Sigmoid colon (tissue), 7 donors: ENCODE data around the gene MAN2A2. TPM values are rescaled to one million over a fixed set of nuclear protein-coding genes. Genes with fewer than 3 reads are reported as not detected.
"Not testable (repeated sequence)": the region's sequence is repeated elsewhere in the genome, so short reads cannot be mapped to it uniquely, and the experiment has no call there.

ENCODE experiments used
- DNase-seq: peaks from one replicate; pipeline ENCODE4 v3.0.0-alpha.2; 2019
- H3K27ac ChIP-seq, 4 donors: fragments of 200-600 bp; sonication (generic); one replicate each; pipeline ENCODE4 v1.5.1; 2016 to 2019; ENCODE audit warnings: mild to moderate bottlenecking in 1 of 4
- H3K27me3 ChIP-seq, 3 donors: fragments of 200-600 bp; sonication (generic); one replicate each; pipeline ENCODE4 v1.5.1; 2019; ENCODE audit warnings: mild to moderate bottlenecking in 1 of 3
- H3K36me3 ChIP-seq, 4 donors: fragments of 200-600 bp; sonication (generic); one replicate each; pipeline ENCODE4 v1.5.1; 2016 to 2019
- H3K4me1 ChIP-seq, 4 donors: fragments of 200-600 bp; sonication (generic); one replicate each; pipeline ENCODE4 v1.5.1; 2017 to 2019
- H3K4me3 ChIP-seq, 4 donors: fragments of 200-600 bp; sonication (generic); one replicate each; pipeline ENCODE4 v1.5.1; 2017 to 2019; ENCODE audit warnings: mild to moderate bottlenecking in 2 of 4, moderate library complexity in 1 of 4
- H3K9me3 ChIP-seq, 4 donors: fragments of 200-600 bp in 3 of 4; sonication (generic) in 3 of 4; one replicate each; pipeline versions ENCODE4 v1.5.1 to v1.6.1; 2013 to 2019
- CTCF ChIP-seq, 4 experiments: fragments of 450-650 bp in 3 of 4; fragments of 200-600 bp in 1 of 4; IDR thresholded peaks; one replicate each; pipeline ENCODE4 v1.5.1; 2016 to 2019; ENCODE audit warnings: antibody characterized with exemption in 4 of 4, mild to moderate bottlenecking in 3 of 4, moderate library complexity in 2 of 4
- EP300 ChIP-seq, 4 donors: sonication (generic); formaldehyde crosslinking; IDR thresholded peaks; one replicate each; pipeline ENCODE4 v1.6.1; 2017; ENCODE audit warnings: antibody characterized with exemption in 4 of 4
- POLR2A ChIP-seq, 2 donors: fragments of 450-650 bp; IDR thresholded peaks; one replicate each; pipeline ENCODE4 v1.6.1; 2016; ENCODE audit warnings: antibody characterized with exemption in 2 of 2, mild to moderate bottlenecking in 2 of 2, moderate library complexity in 2 of 2
- POLR2AphosphoS5 ChIP-seq, 4 donors: sonication (generic); formaldehyde crosslinking; IDR thresholded peaks; one replicate each; pipeline ENCODE4 v1.6.1; 2017; ENCODE audit warnings: antibody characterized with exemption in 4 of 4
- WGBS, 2 donors: extraction: QIAGEN DNeasy Blood & Tissue Kit; methylation state at CpG; one replicate each; pipeline ENCODE4 v1.1.7; 2013; 5-methylcytosine and 5-hydroxymethylcytosine counted together
- intact Hi-C: fragments of 100-400 bp; cut with DNase I; formaldehyde crosslinking; loops from one replicate; pipeline ENCODE4 v1.15.1; 2023
- polyA plus RNA-seq, 3 donors: library from polyadenylated mRNA; stranded (reverse); fragments of 200-250 nt; gene quantifications; one replicate each; pipeline ENCODE4 v1.2.3, GENCODE V29; 2013
- total RNA-seq, 4 donors: library from RNA; depleted of rRNA; stranded (reverse); fragments of >200 nt; gene quantifications; one replicate each; pipeline ENCODE4 v1.1.0, GENCODE V29; 2016
- donor health status: healthy with polysubstance abuse.
- donor health status: Bipolar disorder and iron deficiency.
- donor health status: healthy.

MAN2A2 gene
- total and polyA plus RNA-seq, 7 donors, result 3.7 to 57.6 (median 31.0) TPM

GRCh38 chr15:90892023-90892422 lies 11.1 kb upstream of the MAN2A2 start:
- DNase-seq, result no peak
- no peak overlapping the region for H3K27ac ChIP-seq
- peaks cover 45 to 80% (median 56%) of the 10 kb centered on the region in 4 donors for H3K36me3 ChIP-seq
- intact Hi-C loops, result no loop called here
- H3K4me1 ChIP-seq, result no peaks in the 10 kb centered on the region
- no peak for TF ChIP-seq EP300 (IDR thresholded peaks at IDR 0.05)
- no peak for TF ChIP-seq POLR2A (IDR thresholded peaks at IDR 0.05)
- no peak for TF ChIP-seq POLR2AphosphoS5 (IDR thresholded peaks at IDR 0.05)
- no peak for TF ChIP-seq CTCF (IDR thresholded peaks at IDR 0.05)
- H3K27me3 ChIP-seq, result no peaks in the 10 kb centered on the region
- no peaks in the 10 kb centered on the region for H3K9me3 ChIP-seq
- H3K4me3 ChIP-seq, result no peak overlapping the region
- WGBS, 2 donors, result 93 to 95% methylated on average over 11 of the region's 11 CpGs

GRCh38 chr15:90892498-90893174 lies 10.5 kb upstream of the MAN2A2 start:
- no peaks in the 10 kb centered on the region for H3K4me1 ChIP-seq
- no peak overlapping the region for H3K4me3 ChIP-seq
- no peak for TF ChIP-seq POLR2A (IDR thresholded peaks at IDR 0.05)
- no peak for TF ChIP-seq CTCF (IDR thresholded peaks at IDR 0.05)
- TF ChIP-seq POLR2AphosphoS5 (IDR thresholded peaks at IDR 0.05), result no peak
- no peak for TF ChIP-seq EP300 (IDR thresholded peaks at IDR 0.05)
- intact Hi-C loops, result no loop called here
- no peaks in the 10 kb centered on the region for H3K9me3 ChIP-seq
- WGBS, 2 donors, result 96% methylated on average over 29 of the region's 29 CpGs
- no peak for DNase-seq
- H3K27me3 ChIP-seq, result no peaks in the 10 kb centered on the region
- no peak overlapping the region for H3K27ac ChIP-seq
- H3K36me3 ChIP-seq, result peaks cover 45 to 73% (median 55%) of the 10 kb centered on the region in 4 donors

GRCh38 chr15:90893175-90894090 lies 9.7 kb upstream of the MAN2A2 start:
- no peaks in the 10 kb centered on the region for H3K9me3 ChIP-seq
- no peak overlapping the region for H3K4me3 ChIP-seq
- no peak for DNase-seq
- intact Hi-C loops, result no loop called here
- TF ChIP-seq CTCF (IDR thresholded peaks at IDR 0.05) (no peak), POLR2AphosphoS5 (IDR thresholded peaks at IDR 0.05) (no peak), POLR2A (IDR thresholded peaks at IDR 0.05) (no peak), EP300 (IDR thresholded peaks at IDR 0.05) (no peak)
- no peaks in the 10 kb centered on the region for H3K4me1 ChIP-seq
- H3K27me3 ChIP-seq, result no peaks in the 10 kb centered on the region
- peaks cover 45 to 73% (median 55%) of the 10 kb centered on the region in 4 donors for H3K36me3 ChIP-seq
- 94 to 96% methylated on average over 33 of the region's 33 CpGs for WGBS, 2 donors
- no peak overlapping the region for H3K27ac ChIP-seq

GRCh38 chr15:90895571-90896117 lies 7.5 kb upstream of the MAN2A2 start:
- Histone ChIP-seq H3K27me3 (no peaks in the 10 kb centered on the region), H3K4me1 (no peaks in the 10 kb centered on the region), H3K36me3 (peaks cover 37 to 58% (median 41%) of the 10 kb centered on the region in 4 donors), H3K4me3 (no peak overlapping the region), H3K9me3 (no peaks in the 10 kb centered on the region), H3K27ac (no peak overlapping the region)
- 81 to 82% methylated on average over 10 of the region's 10 CpGs for WGBS, 2 donors
- no peak for DNase-seq
- intact Hi-C loops, result no loop called here
- no peak for TF ChIP-seq POLR2A (IDR thresholded peaks at IDR 0.05)
- no peak for TF ChIP-seq POLR2AphosphoS5 (IDR thresholded peaks at IDR 0.05)
- no peak for TF ChIP-seq CTCF (IDR thresholded peaks at IDR 0.05)
- no peak for TF ChIP-seq EP300 (IDR thresholded peaks at IDR 0.05)

- H3K27ac ChIP-seq, DNase-seq, H3K9me3 ChIP-seq, H3K27me3 ChIP-seq, intact Hi-C loops, H3K4me3 ChIP-seq: not testable (repeated sequence)
- Histone ChIP-seq H3K4me1 (peaks cover 0 to 10% (median 6%) of the 10 kb centered on the region in 4 donors), H3K36me3 (peaks cover 23 to 42% (median 30%) of the 10 kb centered on the region in 4 donors)
- 83 to 90% methylated on average over 14 of the region's 14 CpGs for WGBS, 2 donors
Measured at GRCh38 chr15:90897131-90897655, 5.9 kb upstream of the MAN2A2 start.
